IPS DF 6.9 (cell line): ENCODE data around the gene YWHAG.
"Not testable (repeated sequence)": the region's sequence is repeated elsewhere in the genome, so short reads cannot be mapped to it uniquely, and the experiment has no call there.

Experiments
- DNase-seq: peaks from one replicate; pipeline ENCODE4 v3.0.0-alpha.2; 2013; ENCODE audit warnings: low read depth, low spot score
- H3K27ac ChIP-seq: one replicate; pipeline ENCODE4 v1.5.1; 2013; ENCODE audit warnings: low read length, control low read depth
- H3K27me3 ChIP-seq: 2 replicates; pipeline ENCODE4 v1.6.1; 2013; ENCODE audit warnings: mild to moderate bottlenecking, low read length; ENCODE audit not compliant: control insufficient read depth, insufficient read depth
- H3K36me3 ChIP-seq: 2 replicates; pipeline ENCODE4 v1.6.1; 2013; ENCODE audit warnings: low read length; ENCODE audit not compliant: control insufficient read depth, insufficient read depth
- H3K4me1 ChIP-seq: 2 replicates; pipeline ENCODE4 v1.6.1; 2013; ENCODE audit warnings: low read length; ENCODE audit not compliant: control insufficient read depth, insufficient read depth
- H3K4me3 ChIP-seq: 2 replicates; pipeline ENCODE4 v1.5.1; 2013; ENCODE audit warnings: mild to moderate bottlenecking, low read length
- H3K9me3 ChIP-seq: 2 replicates; pipeline ENCODE4 v1.6.1; 2013; ENCODE audit warnings: low read length, inconsistent platforms; ENCODE audit not compliant: control insufficient read depth, insufficient read depth
- WGBS: extraction: QIAGEN DNeasy Blood & Tissue Kit; methylation state at CpG from one replicate; pipeline ENCODE4 v1.1.7; 2013; ENCODE audit warnings: mixed read lengths, missing lambda C conversion rate; ENCODE audit not compliant: insufficient read length, insufficient coverage; 5-methylcytosine and 5-hydroxymethylcytosine counted together

The YWHAG gene

DNA sequence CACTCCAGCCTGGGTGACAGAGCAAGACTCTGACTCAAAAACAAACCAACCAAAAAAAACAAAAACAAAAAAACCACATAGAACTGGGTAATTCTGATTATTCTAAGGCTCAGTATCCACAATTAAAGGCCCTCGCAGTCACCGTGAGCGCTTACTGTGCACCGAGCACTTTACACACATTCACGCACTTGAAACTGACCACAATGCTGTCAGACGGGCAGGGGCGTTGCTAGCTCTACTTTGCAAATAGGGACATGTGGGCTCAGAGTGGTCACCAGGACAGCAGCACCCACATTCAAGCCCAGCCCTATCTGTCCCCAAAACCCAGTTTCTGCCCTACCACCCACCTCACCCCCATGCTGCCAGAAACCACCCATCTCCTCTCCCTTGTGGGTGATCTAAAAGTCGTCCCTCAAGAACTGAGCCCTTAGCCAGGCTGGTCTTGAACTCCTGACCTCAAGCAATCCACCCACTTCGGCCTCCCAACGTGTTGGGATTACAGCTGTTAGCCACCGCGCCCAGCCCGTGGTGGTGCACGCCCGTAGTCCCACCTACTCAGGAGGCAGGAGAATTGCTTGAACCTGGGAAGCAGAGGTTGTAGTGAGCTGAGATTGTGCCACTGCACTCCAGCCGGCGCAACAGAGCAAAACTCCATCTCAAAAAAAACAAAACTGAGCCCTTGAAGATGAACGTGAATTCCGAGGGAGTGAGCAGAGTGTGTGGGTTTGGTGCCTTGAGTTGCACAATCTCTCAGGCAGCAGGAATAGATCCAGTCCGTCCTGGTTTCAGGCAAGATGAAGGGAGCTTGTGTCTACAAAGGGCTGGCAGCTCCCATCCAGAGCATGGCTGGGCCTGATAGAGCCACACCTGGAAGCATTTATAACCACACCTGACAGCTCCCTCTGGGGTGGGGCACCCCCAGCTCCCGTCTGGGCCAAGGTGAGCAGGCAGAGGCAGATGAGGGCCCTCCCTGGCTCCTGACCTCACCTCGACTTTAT is 61.7 kb downstream of the YWHAG start:
- Histone ChIP-seq H3K27ac (no peak overlapping the region), H3K27me3 (no peaks in the 10 kb centered on the region), H3K4me3 (no peak overlapping the region), H3K36me3 (no peaks in the 10 kb centered on the region), H3K9me3 (no peaks in the 10 kb centered on the region), H3K4me1 (no peaks in the 10 kb centered on the region; the same call in 1 of the 2 replicates)
- no peak for DNase-seq
- WGBS = no CpG with 5 or more reads among the region's 22 CpGs

DNA sequence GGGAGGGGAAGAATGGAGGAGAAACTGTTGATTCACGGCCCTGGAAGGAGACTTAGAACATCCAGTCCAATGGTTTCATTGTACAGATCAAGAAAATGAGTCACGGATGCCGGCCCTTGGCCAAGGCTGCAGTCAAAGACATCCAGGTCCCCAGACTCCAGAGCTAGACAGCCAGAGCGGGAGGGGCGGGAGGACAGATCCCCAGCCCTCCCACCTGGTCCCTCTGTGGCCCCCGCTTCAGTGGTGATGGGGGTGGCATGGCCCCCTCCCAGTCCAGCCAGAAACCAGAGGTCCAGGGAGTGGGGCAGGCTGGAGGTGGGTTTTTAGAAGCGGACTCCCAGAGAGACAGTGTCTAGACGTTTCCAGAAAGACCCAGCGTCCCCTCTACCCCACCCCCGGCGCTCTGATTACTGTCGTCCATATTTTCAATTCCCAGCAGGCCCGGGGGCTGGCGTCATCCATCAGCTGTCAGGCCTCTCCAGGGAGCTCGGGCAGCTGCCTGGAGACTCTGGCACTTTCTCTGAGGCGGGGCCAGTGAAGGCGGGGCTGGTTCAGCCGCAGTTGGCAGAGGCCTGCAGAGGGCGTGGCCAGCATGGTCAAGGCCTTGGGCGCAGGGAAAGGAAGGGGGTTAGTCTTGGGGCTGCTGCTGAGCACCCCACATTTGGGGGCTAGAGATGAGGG is 64.3 kb downstream of the YWHAG start:
- Histone ChIP-seq H3K4me1 (peaks cover 4% of the 10 kb centered on the region), H3K27me3 (no peaks in the 10 kb centered on the region), H3K9me3 (no peaks in the 10 kb centered on the region), H3K4me3 (no peak overlapping the region), H3K27ac (no peak overlapping the region), H3K36me3 (no peaks in the 10 kb centered on the region)
- no peak for DNase-seq
- no CpG with 5 or more reads among the region's 20 CpGs for whole genome bisulfite sequencing

DNA sequence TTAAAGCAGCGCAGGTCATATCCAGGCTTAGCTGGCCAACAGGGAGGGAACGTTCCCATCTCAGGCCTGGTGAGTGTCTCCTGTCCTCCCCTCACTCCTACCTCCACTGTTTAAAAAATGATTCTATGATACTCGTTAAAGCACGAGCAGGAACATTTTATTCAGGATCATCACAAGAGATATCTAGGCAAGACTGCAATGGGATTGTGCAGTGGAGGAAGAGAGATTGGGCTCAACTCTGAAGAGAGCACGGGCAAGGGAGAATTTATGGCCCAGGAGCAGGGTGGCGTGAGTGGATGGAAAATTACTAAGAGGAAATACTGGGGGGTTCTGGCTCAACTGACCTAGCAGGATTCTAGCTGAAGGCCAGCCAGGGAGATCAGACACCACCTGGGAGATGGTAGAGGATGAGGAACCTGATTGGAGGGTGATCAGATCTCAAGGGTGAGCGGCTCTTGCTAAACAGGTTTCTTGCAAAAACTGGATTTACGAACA is 65.3 kb downstream of the YWHAG start:
- Histone ChIP-seq H3K4me1 (peaks cover 5% of the 10 kb centered on the region), H3K27ac (no peak overlapping the region), H3K9me3 (no peaks in the 10 kb centered on the region), H3K36me3 (no peaks in the 10 kb centered on the region), H3K27me3 (no peaks in the 10 kb centered on the region), H3K4me3 (no peak overlapping the region)
- no peak for DNase-seq
- WGBS = no CpG with 5 or more reads among the region's 8 CpGs

DNA sequence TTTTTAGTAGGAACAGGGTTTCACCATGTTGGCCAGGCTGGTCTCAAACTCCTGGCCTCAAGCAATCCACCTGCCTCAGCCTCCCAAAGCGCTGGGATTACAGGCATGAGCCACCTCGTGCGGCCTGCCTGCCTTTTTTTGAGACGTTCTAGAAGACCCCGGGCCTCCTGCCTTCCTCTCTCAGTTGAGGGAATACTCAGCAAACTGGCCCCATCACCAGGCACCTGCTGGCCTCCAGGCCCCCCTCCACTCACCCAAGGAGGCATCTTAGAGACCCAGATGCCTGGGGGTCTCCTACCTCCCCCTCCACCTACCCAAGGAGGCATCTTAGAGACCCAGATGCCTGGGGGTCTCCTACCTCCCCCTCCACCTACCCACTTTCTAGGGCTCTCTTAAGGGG is 65.9 kb downstream of the YWHAG start:
- WGBS = no CpG with 5 or more reads among the region's 5 CpGs
- not testable (repeated sequence) for H3K4me1 ChIP-seq, H3K27ac ChIP-seq

DNA sequence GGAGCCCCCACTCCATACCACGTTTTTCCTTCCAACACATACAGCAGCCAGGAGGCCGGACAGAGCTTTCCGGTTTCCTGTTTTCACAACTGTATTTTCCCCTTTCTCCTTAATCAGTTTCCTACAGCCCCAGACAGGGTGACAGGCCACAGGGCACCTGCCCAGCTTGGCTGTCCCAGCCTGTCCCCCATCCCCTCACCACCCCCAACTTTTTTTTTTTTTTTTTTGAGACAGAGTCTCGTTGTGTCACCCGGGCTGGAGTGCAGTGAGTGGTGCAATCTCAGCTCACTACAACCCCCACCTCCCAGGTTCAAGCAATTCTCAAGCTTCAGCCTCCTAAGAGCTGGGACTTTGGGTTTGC is 66.6 kb downstream of the YWHAG start:
- H3K9me3 ChIP-seq = no peaks in the 10 kb centered on the region
- H3K27me3 ChIP-seq = no peaks in the 10 kb centered on the region
- no peak overlapping the region for H3K27ac ChIP-seq
- no peak overlapping the region for H3K4me3 ChIP-seq
- H3K36me3 ChIP-seq = no peaks in the 10 kb centered on the region
- no CpG with 5 or more reads among the region's 5 CpGs for WGBS
- peaks cover 5% of the 10 kb centered on the region for H3K4me1 ChIP-seq
- DNase-seq = no peak

More for the DNA sequence above, 65.9 kb downstream of the YWHAG start:
- DNase-seq, H3K9me3 ChIP-seq, H3K27me3 ChIP-seq, H3K36me3 ChIP-seq, H3K4me3 ChIP-seq: not testable (repeated sequence)

DNA sequence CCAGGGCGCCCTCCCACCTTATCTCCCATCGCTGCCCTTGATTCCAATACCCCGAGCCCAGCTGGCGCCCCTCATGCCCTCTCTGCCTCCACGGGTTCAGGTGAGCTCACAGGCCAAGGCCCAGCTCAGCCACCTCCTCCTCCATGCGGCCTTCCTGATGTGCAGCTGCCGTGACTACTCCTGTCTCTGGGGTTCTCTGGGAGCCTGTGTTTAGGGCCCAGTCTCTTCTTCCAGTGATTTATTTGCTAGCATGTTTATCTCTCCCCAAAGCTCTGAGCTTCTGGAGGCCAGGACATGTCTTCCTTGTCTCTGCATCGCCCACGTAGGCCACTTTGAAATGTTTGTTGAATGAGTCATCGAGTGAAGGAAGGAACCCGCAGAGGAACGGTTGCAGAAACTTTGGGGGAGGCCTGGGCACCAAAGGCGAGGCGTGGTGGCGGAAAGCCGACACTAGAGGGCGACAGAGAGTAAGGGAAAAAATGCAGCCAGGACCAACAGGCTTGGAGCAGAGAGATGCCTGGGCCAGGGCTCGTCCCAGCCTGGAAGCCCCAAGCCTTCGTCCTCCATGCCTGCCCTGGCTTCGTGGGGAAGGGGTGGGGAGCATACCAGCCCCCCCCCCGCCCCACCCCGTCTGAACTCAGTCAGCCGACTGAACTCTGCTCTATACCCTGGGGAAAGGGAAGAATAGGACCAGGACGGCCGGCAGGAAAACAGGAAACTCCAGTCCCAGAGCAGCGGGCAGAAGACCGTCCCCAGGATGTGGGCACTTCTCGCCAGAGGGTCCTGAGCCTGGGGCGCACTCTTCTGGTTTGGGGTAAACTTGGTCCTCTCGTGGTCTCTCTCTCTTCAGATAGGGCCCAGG is 67.2 kb downstream of the YWHAG start:
- Histone ChIP-seq H3K4me3 (no peak overlapping the region), H3K27me3 (no peaks in the 10 kb centered on the region), H3K36me3 (no peaks in the 10 kb centered on the region), H3K4me1 (peaks cover 5% of the 10 kb centered on the region), H3K27ac (no peak overlapping the region), H3K9me3 (no peaks in the 10 kb centered on the region)
- peak; percentile 94 for DNase-seq
- no CpG with 5 or more reads among the region's 30 CpGs for WGBS

DNA sequence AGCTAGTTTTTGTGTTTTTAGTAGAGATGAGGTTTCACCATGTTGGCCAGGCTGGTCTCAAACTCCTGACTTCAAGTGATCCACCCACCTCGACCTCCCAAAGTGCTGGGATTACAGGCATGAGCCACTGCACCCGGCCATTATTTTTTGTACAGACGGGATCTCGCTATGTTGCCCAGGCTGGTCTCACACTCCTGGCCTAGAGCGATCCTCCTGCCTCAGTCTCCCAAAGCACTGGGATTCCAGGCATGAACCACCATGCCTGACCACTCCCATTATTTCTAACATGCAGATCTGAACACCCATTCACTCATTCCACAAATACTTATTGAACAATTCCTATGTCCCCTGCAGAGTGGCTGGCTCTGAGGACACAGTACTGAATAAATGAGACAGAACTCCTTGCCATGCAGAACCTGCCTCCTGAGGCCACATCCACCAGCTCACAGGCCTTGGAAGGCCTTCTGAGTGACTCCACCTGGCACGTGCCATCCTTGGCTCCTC is 67.9 kb downstream of the YWHAG start:
- DNase-seq, H3K4me3 ChIP-seq, H3K27me3 ChIP-seq, H3K4me1 ChIP-seq, H3K27ac ChIP-seq, H3K9me3 ChIP-seq, H3K36me3 ChIP-seq: not testable (repeated sequence)
- no CpG with 5 or more reads among the region's 6 CpGs for WGBS

DNA sequence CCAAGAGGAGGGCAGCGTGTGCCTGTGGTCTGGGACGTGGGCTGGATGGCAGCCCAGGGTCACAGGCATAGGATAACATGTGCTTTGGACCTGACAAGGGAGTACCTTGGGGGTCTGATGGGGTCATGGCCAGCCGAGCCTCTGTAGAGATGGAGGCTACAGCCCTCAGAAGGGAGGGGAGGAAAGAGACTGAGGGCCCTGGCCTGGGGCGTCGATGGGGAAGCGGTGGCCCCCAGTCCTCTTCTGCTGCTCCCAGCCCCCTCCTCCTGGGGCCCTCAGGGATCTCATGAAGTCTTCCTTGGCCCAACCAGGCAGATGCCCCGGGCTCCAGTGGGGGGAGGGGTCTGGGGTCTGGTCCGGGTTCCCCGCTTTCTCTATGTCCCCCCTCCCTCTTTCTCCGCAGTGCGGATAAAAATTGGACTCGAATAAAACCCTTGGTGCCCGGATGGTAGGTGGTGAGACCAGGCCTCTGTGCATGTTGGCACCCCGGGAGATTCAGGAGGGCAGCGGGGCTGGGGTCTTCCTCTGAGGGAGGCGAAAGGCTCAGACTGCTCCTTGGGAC is 71.9 kb downstream of the YWHAG start:
- H3K4me1 ChIP-seq = peaks cover 5% of the 10 kb centered on the region
- no peaks in the 10 kb centered on the region; the same call in 1 of the 2 replicates for H3K27me3 ChIP-seq
- no peaks in the 10 kb centered on the region for H3K9me3 ChIP-seq
- WGBS = no CpG with 5 or more reads among the region's 16 CpGs
- H3K36me3 ChIP-seq = peaks cover 7% of the 10 kb centered on the region; the same call in 1 of the 2 replicates
- no peak for DNase-seq
- H3K27ac ChIP-seq = no peak overlapping the region
- no peak overlapping the region for H3K4me3 ChIP-seq

DNA sequence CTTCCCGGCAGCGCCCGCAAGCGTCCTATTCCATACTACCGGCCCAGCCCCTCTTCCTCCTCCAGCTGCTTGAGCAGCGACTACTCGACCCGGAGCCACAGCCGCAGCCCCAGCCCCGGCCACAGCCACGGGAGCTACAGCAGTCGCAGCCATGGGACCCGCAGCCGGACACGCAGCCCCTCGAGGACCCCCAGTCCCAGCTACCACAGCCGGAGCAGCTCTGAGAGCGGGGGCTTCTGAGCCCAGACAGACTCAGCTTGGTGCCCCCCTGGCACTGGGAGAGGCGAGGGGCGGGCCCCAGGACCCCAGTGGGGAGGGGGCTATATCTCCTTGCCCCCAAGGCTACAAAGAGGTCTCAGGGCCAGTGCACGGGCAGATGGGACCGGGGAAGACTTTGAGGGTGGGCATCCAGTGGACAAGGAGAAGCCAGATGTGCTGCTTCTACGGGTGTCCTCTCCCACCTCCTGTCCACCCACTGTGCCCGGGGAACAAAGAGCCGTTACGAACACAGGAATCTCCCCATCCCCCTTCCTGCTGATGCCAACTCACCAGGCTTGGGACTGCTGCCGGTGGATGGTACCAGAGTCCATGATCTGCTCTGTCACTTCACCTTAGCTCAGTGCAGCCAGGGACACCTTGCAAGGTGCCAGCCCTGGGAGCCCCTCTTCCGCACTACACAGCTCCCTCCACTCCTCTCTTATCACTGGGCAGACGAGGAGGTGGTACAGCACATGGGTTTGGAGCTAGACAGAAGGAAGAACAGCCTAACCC is 73.0 kb downstream of the YWHAG start:
- no CpG with 5 or more reads among the region's 29 CpGs for WGBS
- H3K4me3 ChIP-seq = no peak overlapping the region

More for the DNA sequence above, 73.0 kb downstream of the YWHAG start:
- Histone ChIP-seq H3K9me3 (no peaks in the 10 kb centered on the region), H3K4me1 (0 out of 2 replicates have a peak, but pooled peaks cover 1% of the 10 kb centered on the region), H3K27me3 (peaks cover 5% of the 10 kb centered on the region; the same call in 1 of the 2 replicates), H3K27ac (no peak overlapping the region), H3K36me3 (peaks cover 7% of the 10 kb centered on the region; the same call in 1 of the 2 replicates)
- DNase-seq = no peak
